Neural progenitor cell (in vitro differentiated cells): ENCODE data around the gene SLC25A4.

Experiments
- EZH2 ChIP-seq: fragments of 200-600 bp; sonication (generic); IDR thresholded peaks from 2 replicates; pipeline ENCODE4 v1.6.1; 2017; ENCODE audit warnings: antibody characterized with exemption, mild to moderate bottlenecking, moderate library complexity
- TF ChIP-seq, protein P1 (sequence below): fragments of 200-600 bp; sonication (generic); IDR thresholded peaks from 2 replicates; pipeline ENCODE4 v1.5.1; 2017; ENCODE audit warnings: antibody characterized with exemption, mild to moderate bottlenecking

DNA sequence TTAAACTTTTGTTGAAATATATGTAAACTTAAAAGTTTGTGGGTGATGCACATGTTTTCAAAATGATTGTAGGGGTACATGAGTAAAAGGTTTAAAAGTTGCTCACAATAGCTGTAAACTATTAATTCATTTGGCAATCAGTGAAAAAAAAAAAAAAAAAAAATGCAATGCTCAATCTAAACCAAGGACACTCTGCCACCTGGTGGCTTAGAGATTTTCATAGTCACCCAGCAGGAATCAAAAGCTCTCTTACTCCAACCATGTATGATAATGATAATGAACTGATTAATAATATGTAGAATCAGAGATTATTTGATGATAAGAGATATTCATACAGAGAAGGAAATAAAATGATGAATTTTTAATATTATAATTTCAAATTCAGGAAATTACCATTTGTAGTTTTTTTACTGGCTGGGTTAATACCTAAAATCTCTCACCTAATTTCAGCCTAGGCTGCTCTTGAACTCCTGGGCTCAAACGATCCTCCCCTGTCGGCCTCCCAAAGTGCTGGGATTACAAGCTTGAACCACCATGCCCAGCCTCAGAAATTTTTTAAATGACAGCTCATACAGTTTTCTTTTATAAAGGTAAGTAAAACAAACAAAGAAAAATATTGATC is 46.9 kb upstream of the SLC25A4 start:
- TF ChIP-seq, protein P1, sequence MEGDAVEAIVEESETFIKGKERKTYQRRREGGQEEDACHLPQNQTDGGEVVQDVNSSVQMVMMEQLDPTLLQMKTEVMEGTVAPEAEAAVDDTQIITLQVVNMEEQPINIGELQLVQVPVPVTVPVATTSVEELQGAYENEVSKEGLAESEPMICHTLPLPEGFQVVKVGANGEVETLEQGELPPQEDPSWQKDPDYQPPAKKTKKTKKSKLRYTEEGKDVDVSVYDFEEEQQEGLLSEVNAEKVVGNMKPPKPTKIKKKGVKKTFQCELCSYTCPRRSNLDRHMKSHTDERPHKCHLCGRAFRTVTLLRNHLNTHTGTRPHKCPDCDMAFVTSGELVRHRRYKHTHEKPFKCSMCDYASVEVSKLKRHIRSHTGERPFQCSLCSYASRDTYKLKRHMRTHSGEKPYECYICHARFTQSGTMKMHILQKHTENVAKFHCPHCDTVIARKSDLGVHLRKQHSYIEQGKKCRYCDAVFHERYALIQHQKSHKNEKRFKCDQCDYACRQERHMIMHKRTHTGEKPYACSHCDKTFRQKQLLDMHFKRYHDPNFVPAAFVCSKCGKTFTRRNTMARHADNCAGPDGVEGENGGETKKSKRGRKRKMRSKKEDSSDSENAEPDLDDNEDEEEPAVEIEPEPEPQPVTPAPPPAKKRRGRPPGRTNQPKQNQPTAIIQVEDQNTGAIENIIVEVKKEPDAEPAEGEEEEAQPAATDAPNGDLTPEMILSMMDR, result peak; percentile 76
- no peak for TF ChIP-seq EZH2
